Measurements from ENCODE around the gene S1PR1. TPM values are rescaled to one million over a fixed set of nuclear protein-coding genes. Genes with fewer than 3 reads are reported as not detected.
"Not testable (repeated sequence)": the region's sequence is repeated elsewhere in the genome, so short reads cannot be mapped to it uniquely, and the experiment has no call there.

Gene S1PR1
- total RNA-seq, result 10 to 100 TPM; 28.8 to 54.3 (median 47.5) TPM

- Histone ChIP-seq H3K27ac (peak within 1 kb of the TSS; percentile 77 to 79 (median 79)), H3K9me3 (no peaks in the 10 kb centered on the region), H3K4me3 (peak within 1 kb of the TSS; percentile 63 to 87 (median 73)), H3K36me3 (no peaks in the 10 kb centered on the region), H3K4me1 (peaks cover 9 to 26% of the 10 kb centered on the region in 2 donors), H3K27me3 (peaks cover 30 to 34% (median 33%) of the 10 kb centered on the region in 3 donors)
- DNase-seq (peak; percentile 14 to 24), ATAC-seq (peak; percentile 37 to 42)
- in situ Hi-C loops (cut with MboI; ENCODE audit: low sequenced_read_pairs in 4 of 4) (no loop called here), intact Hi-C loops (cut with DNase I; ENCODE audit: low total_unique reads) (loop anchor here (5.0 to 10.0 kb wide), 2 partner anchors 72 to 209 kb away; partner anchors contain the start of gene DPH5)
- TF ChIP-seq, protein P1, sequence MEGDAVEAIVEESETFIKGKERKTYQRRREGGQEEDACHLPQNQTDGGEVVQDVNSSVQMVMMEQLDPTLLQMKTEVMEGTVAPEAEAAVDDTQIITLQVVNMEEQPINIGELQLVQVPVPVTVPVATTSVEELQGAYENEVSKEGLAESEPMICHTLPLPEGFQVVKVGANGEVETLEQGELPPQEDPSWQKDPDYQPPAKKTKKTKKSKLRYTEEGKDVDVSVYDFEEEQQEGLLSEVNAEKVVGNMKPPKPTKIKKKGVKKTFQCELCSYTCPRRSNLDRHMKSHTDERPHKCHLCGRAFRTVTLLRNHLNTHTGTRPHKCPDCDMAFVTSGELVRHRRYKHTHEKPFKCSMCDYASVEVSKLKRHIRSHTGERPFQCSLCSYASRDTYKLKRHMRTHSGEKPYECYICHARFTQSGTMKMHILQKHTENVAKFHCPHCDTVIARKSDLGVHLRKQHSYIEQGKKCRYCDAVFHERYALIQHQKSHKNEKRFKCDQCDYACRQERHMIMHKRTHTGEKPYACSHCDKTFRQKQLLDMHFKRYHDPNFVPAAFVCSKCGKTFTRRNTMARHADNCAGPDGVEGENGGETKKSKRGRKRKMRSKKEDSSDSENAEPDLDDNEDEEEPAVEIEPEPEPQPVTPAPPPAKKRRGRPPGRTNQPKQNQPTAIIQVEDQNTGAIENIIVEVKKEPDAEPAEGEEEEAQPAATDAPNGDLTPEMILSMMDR (IDR thresholded peaks at IDR 0.05 in 4 of 5, conservative IDR thresholded peaks at IDR 0.05 in 1 of 5), result no peak
- peak; percentile 29 to 54 for TF ChIP-seq POLR2A (IDR thresholded peaks at IDR 0.05)
These were observed at the start of gene S1PR1 for GRCh38 chr1:101236516-101237228. Gene S1PR1 (plus strand): TSS chr1:101237019. CDS start chr1:101238985, 1,966 bp downstream.

DNA sequence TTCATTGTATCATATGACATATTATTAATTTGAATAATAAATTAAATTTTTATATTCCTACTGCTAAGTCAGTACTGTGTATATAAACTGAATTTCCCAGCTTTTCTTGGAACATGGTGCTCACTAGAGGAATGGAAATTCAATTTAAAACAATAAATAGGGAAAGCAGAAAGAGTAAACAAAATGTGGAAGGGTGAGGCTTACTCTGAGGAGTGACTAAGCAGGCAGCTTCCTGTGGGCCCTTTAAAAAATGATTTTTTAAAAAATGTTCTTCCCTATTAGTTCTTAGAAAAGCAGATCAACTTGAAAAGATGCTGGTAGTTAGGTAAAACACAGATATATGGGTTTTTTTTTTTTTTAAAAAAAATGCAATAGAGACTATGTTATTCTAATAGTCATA lies 49.5 kb upstream of the S1PR1 start:
- ATAC-seq (peak in 1 of 2 donors; percentile 54), DNase-seq (no peak)
- Histone ChIP-seq H3K36me3 (no peaks in the 10 kb centered on the region), H3K4me1 (peaks cover 0 to 4% of the 10 kb centered on the region in 2 donors), H3K27ac (peak overlapping the region in 3 of 4 donors; percentile 46 to 71 (median 63)), H3K27me3 (no peaks in the 10 kb centered on the region), H3K9me3 (no peaks in the 10 kb centered on the region), H3K4me3 (no peak overlapping the region)
- intact Hi-C loops (cut with DNase I; ENCODE audit: low total_unique reads) (no loop called here), in situ Hi-C loops (cut with MboI; ENCODE audit: low sequenced_read_pairs in 4 of 4) (no loop called here)
- TF ChIP-seq, protein P1 (IDR thresholded peaks at IDR 0.05 in 4 of 5, conservative IDR thresholded peaks at IDR 0.05 in 1 of 5), result no peak
- no peak for TF ChIP-seq POLR2A (IDR thresholded peaks at IDR 0.05)

GRCh38 chr1:101188331-101188730 lies 48.5 kb upstream of the S1PR1 start:
- H3K4me3 ChIP-seq, result no peak overlapping the region
- intact Hi-C loops (cut with DNase I; ENCODE audit: low total_unique reads), result no loop called here
- no peak for ATAC-seq
- in situ Hi-C loops (cut with MboI; ENCODE audit: low sequenced_read_pairs in 4 of 4), result no loop called here
- H3K27ac ChIP-seq, result peak overlapping the region in 2 of 4 donors; percentile 46 to 49
- no peaks in the 10 kb centered on the region for H3K4me1 ChIP-seq
- no peak for TF ChIP-seq POLR2A (IDR thresholded peaks at IDR 0.05)
- TF ChIP-seq, protein P1 (IDR thresholded peaks at IDR 0.05 in 4 of 5, conservative IDR thresholded peaks at IDR 0.05 in 1 of 5), result no peak
- no peaks in the 10 kb centered on the region for H3K9me3 ChIP-seq
- no peaks in the 10 kb centered on the region for H3K27me3 ChIP-seq
- H3K36me3 ChIP-seq, result no peaks in the 10 kb centered on the region
- DNase-seq, result no peak

DNA sequence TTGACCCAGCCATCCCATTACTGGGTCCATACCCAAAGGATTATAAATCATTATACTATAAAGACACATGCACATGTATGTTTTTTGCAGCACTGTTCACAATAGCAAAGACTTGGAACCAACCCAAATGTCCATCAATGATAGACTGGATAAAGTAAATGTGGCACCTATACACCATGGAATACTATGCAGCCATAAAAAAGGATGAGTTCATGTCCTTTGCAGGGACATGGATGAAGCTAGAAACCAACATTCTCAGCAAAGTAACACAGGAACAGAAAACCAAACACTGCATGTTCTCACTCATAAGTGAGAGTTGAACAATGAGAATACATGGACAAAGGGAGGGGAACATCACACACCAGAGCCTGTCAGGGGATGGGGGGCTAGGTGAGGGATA lies 47.9 kb upstream of the S1PR1 start:
- H3K4me1 ChIP-seq; in situ Hi-C loops (cut with MboI; ENCODE audit: low sequenced_read_pairs in 4 of 4); ATAC-seq; intact Hi-C loops (cut with DNase I; ENCODE audit: low total_unique reads); H3K9me3 ChIP-seq; DNase-seq; H3K27me3 ChIP-seq; H3K36me3 ChIP-seq; H3K27ac ChIP-seq; H3K4me3 ChIP-seq: not testable (repeated sequence)

- H3K4me1 ChIP-seq, result no peaks in the 10 kb centered on the region
- no peak for TF ChIP-seq POLR2A (IDR thresholded peaks at IDR 0.05)
- TF ChIP-seq, protein P1 (IDR thresholded peaks at IDR 0.05 in 4 of 5, conservative IDR thresholded peaks at IDR 0.05 in 1 of 5), result no peak
- no peaks in the 10 kb centered on the region for H3K9me3 ChIP-seq
- in situ Hi-C loops (cut with MboI; ENCODE audit: low sequenced_read_pairs in 4 of 4) (no loop called here), intact Hi-C loops (cut with DNase I; ENCODE audit: low total_unique reads) (no loop called here)
- DNase-seq (no peak), ATAC-seq (no peak)
- no peaks in the 10 kb centered on the region for H3K27me3 ChIP-seq
- no peaks in the 10 kb centered on the region for H3K36me3 ChIP-seq
- H3K4me3 ChIP-seq, result no peak overlapping the region
- no peak overlapping the region for H3K27ac ChIP-seq
These were observed 46.4 kb upstream of the S1PR1 start for GRCh38 chr1:101190441-101190840.

All from gastrocnemius medialis (tissue), 4 donors.